ENCODE measurements around the gene DISC1.

Gene DISC1

DNA sequence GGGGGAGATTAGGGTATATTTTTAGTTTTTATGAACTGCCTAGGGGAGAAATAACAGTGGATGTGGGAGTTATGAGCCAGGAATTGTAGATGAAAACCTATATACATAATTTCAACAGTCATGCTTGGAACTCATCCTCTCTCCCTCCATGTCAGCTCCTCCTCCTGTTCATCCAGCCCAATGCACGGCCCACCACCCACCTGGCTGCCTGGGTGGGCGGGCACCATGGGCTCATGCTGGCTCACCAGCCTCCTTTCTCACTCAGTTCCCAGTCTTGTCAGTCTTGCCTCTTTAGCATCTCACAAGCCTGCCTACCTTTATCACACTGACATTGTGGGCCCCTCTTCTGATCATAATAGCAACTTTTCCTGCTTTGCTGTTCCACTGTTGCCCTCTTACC, 336.0 kb downstream of the DISC1 start:
- H2BK12ac ChIP-seq (ENCODE audit: low read length) = no peak overlapping the region
- H2AFZ ChIP-seq (ENCODE audit: low read length) = no peak overlapping the region
- H3K4ac ChIP-seq (ENCODE audit: low read length) = no peak overlapping the region
- no peak overlapping the region for H3K23ac ChIP-seq (ENCODE audit: low read depth, low read length, poor library complexity)
- no peak overlapping the region for H2BK15ac ChIP-seq (ENCODE audit: low read length)
- peaks cover 0 to 10% of the 10 kb centered on the region in 2 donors for H3K9me3 ChIP-seq (replicated peaks in 1 of 2; ENCODE audit: control insufficient read depth in 2 of 2, insufficient read depth in 1 of 2, low read depth in 1 of 2, low read length in 2 of 2)
- H3K36me3 ChIP-seq (replicated peaks in 1 of 2; ENCODE audit: control insufficient read depth in 2 of 2, insufficient read depth in 2 of 2, low read length in 2 of 2) = no peaks in the 10 kb centered on the region
- H3K4me3 ChIP-seq (ENCODE audit: low read length in 2 of 2) = no peak overlapping the region
- H2AK5ac ChIP-seq (ENCODE audit: low read depth, low read length) = no peak overlapping the region
- H2BK120ac ChIP-seq (ENCODE audit: low read depth, low read length) = no peak overlapping the region
- peaks cover 0 to 7% of the 10 kb centered on the region in 2 donors for H3K4me1 ChIP-seq (ENCODE audit: control insufficient read depth in 2 of 2, insufficient read depth in 1 of 2, low read depth in 1 of 2, low read length in 2 of 2)
- H3K27me3 ChIP-seq (ENCODE audit: control insufficient read depth in 3 of 3, insufficient read depth in 3 of 3, low read depth in 1 of 3, low read length in 3 of 3) = no peaks in the 10 kb centered on the region
- H3K79me1 ChIP-seq (ENCODE audit: low read depth, low read length) = no peaks in the 10 kb centered on the region
- WGBS, 2 donors (ENCODE audit: extremely low coverage in 2 of 2, insufficient read length in 2 of 2, insufficient replicate concordance in 1 of 2) = no CpG with 5 or more reads among the region's 2 CpGs
- no peak overlapping the region for H3K4me2 ChIP-seq (ENCODE audit: insufficient read depth, low read length, poor library complexity, severe bottlenecking)
- H3K14ac ChIP-seq (ENCODE audit: low read length) = no peak overlapping the region
- H4K91ac ChIP-seq (ENCODE audit: low read depth, low read length, poor library complexity) = no peak overlapping the region
- DNase-seq (ENCODE audit: low spot score) = no peak
- H4K8ac ChIP-seq (ENCODE audit: low read depth, low read length) = no peak overlapping the region
- H3K18ac ChIP-seq (ENCODE audit: low read length) = peak overlapping the region; percentile 29
- H3K9ac ChIP-seq (ENCODE audit: low read depth, low read length, poor library complexity) = no peak overlapping the region
- no peak overlapping the region for H3K27ac ChIP-seq (replicated peaks; ENCODE audit: low read length)
- no peak overlapping the region for H2BK5ac ChIP-seq (ENCODE audit: low read length)

DNA sequence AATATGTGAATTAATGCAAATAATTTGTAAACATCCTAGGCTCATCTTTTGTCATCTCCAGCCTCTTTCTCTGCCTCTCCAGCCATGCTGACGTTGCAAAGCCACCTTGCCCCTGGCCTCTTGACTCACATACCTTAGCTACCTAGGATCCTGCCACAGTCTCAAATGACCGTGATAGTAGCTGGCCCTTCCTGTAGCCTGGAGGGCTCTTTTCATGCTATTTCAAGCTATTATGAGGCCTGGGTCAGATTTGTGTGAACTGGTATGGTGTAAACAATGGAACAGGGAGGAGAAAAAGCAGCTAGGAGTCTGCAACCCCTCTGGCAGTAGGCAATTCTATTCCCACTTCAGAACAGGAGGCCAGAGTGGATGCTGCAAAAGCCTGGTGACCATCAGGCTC, 337.7 kb downstream of the DISC1 start:
- H3K27ac ChIP-seq (replicated peaks; ENCODE audit: low read length) = no peak overlapping the region
- H2BK12ac ChIP-seq (ENCODE audit: low read length) = no peak overlapping the region
- no peak overlapping the region for H2AFZ ChIP-seq (ENCODE audit: low read length)
- no CpG with 5 or more reads among the region's 2 CpGs for WGBS, 2 donors (ENCODE audit: extremely low coverage in 2 of 2, insufficient read length in 2 of 2, insufficient replicate concordance in 1 of 2)
- H4K91ac ChIP-seq (ENCODE audit: low read depth, low read length, poor library complexity) = no peak overlapping the region
- no peak overlapping the region for H2BK120ac ChIP-seq (ENCODE audit: low read depth, low read length)
- no peaks in the 10 kb centered on the region for H3K27me3 ChIP-seq (ENCODE audit: control insufficient read depth in 3 of 3, insufficient read depth in 3 of 3, low read depth in 1 of 3, low read length in 3 of 3)
- H3K9me3 ChIP-seq (replicated peaks in 1 of 2; ENCODE audit: control insufficient read depth in 2 of 2, insufficient read depth in 1 of 2, low read depth in 1 of 2, low read length in 2 of 2) = peaks cover 0 to 10% of the 10 kb centered on the region in 2 donors
- H3K23ac ChIP-seq (ENCODE audit: low read depth, low read length, poor library complexity) = no peak overlapping the region
- H3K4me3 ChIP-seq (ENCODE audit: low read length in 2 of 2) = no peak overlapping the region
- no peak overlapping the region for H3K14ac ChIP-seq (ENCODE audit: low read length)
- no peak overlapping the region for H4K8ac ChIP-seq (ENCODE audit: low read depth, low read length)
- H3K18ac ChIP-seq (ENCODE audit: low read length) = no peak overlapping the region
- no peak overlapping the region for H2BK5ac ChIP-seq (ENCODE audit: low read length)
- H2AK5ac ChIP-seq (ENCODE audit: low read depth, low read length) = no peak overlapping the region
- no peaks in the 10 kb centered on the region for H3K36me3 ChIP-seq (replicated peaks in 1 of 2; ENCODE audit: control insufficient read depth in 2 of 2, insufficient read depth in 2 of 2, low read length in 2 of 2)
- no peak overlapping the region for H2BK15ac ChIP-seq (ENCODE audit: low read length)
- H3K4me1 ChIP-seq (ENCODE audit: control insufficient read depth in 2 of 2, insufficient read depth in 1 of 2, low read depth in 1 of 2, low read length in 2 of 2) = peaks cover 0 to 4% of the 10 kb centered on the region in 2 donors
- H3K9ac ChIP-seq (ENCODE audit: low read depth, low read length, poor library complexity) = no peak overlapping the region
- H3K4me2 ChIP-seq (ENCODE audit: insufficient read depth, low read length, poor library complexity, severe bottlenecking) = no peak overlapping the region
- H3K79me1 ChIP-seq (ENCODE audit: low read depth, low read length) = no peaks in the 10 kb centered on the region
- no peak overlapping the region for H3K4ac ChIP-seq (ENCODE audit: low read length)
- DNase-seq (ENCODE audit: low spot score) = no peak

DNA sequence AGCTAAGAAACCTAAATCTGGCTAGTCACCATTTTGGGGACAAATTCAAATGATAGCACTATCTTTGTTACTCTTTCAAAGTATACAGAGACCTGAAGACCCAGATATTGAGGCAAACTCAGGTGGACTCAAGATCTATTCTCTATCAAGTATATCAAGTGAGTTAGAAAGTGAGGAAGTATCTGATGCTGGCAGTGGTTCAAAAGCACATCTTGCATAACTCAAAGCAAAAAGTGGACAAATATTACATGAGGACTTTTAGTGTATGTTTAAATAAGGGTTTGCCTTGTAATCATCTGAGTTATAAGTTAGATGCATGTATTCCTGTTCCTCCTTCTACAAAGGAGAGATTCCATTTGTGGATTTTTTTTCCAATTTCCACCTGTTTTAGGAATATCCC, 338.4 kb downstream of the DISC1 start:
- Histone ChIP-seq H3K27ac (replicated peaks; ENCODE audit: low read length) (no peak overlapping the region), H2AK5ac (ENCODE audit: low read depth, low read length) (no peak overlapping the region), H3K14ac (ENCODE audit: low read length) (no peak overlapping the region), H3K27me3 (ENCODE audit: control insufficient read depth in 3 of 3, insufficient read depth in 3 of 3, low read depth in 1 of 3, low read length in 3 of 3) (no peaks in the 10 kb centered on the region), H2BK15ac (ENCODE audit: low read length) (no peak overlapping the region), H3K79me1 (ENCODE audit: low read depth, low read length) (no peaks in the 10 kb centered on the region), H4K8ac (ENCODE audit: low read depth, low read length) (no peak overlapping the region), H2AFZ (ENCODE audit: low read length) (no peak overlapping the region), H3K9ac (ENCODE audit: low read depth, low read length, poor library complexity) (no peak overlapping the region), H3K4me1 (ENCODE audit: control insufficient read depth in 2 of 2, insufficient read depth in 1 of 2, low read depth in 1 of 2, low read length in 2 of 2) (peaks cover 0 to 4% of the 10 kb centered on the region in 2 donors), H3K36me3 (replicated peaks in 1 of 2; ENCODE audit: control insufficient read depth in 2 of 2, insufficient read depth in 2 of 2, low read length in 2 of 2) (no peaks in the 10 kb centered on the region), H3K18ac (ENCODE audit: low read length) (no peak overlapping the region), H3K9me3 (replicated peaks in 1 of 2; ENCODE audit: control insufficient read depth in 2 of 2, insufficient read depth in 1 of 2, low read depth in 1 of 2, low read length in 2 of 2) (peaks cover 0 to 10% of the 10 kb centered on the region in 2 donors), H3K4me3 (ENCODE audit: low read length in 2 of 2) (no peak overlapping the region), H2BK120ac (ENCODE audit: low read depth, low read length) (no peak overlapping the region), H4K91ac (ENCODE audit: low read depth, low read length, poor library complexity) (no peak overlapping the region), H2BK12ac (ENCODE audit: low read length) (no peak overlapping the region), H3K23ac (ENCODE audit: low read depth, low read length, poor library complexity) (no peak overlapping the region), H2BK5ac (ENCODE audit: low read length) (no peak overlapping the region), H3K4me2 (ENCODE audit: insufficient read depth, low read length, poor library complexity, severe bottlenecking) (no peak overlapping the region), H3K4ac (ENCODE audit: low read length) (no peak overlapping the region)
- DNase-seq (ENCODE audit: low spot score) = no peak

DNA sequence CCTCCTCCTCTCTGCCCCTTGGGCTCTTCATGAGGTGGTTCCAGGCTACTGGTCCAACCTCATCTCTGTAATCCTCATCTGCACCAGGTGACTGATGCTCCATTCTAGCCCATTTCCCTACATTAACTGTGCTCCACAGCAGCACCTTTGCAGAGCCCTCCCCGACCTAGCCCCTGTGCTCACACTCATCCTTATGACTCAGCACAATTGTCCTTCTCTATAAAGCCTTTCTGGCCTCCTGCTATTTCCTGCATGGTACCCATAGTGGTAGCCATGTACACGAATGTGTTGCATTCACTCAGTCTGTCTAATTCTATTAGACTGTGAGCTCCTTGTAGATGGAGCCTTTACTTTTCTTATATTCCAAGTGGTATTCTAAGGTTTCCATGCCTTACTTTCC, 339.0 kb downstream of the DISC1 start:
- peaks cover 0 to 10% of the 10 kb centered on the region in 2 donors for H3K9me3 ChIP-seq (replicated peaks in 1 of 2; ENCODE audit: control insufficient read depth in 2 of 2, insufficient read depth in 1 of 2, low read depth in 1 of 2, low read length in 2 of 2)
- no peak overlapping the region for H2BK5ac ChIP-seq (ENCODE audit: low read length)
- peaks cover 0 to 4% of the 10 kb centered on the region in 2 donors for H3K4me1 ChIP-seq (ENCODE audit: control insufficient read depth in 2 of 2, insufficient read depth in 1 of 2, low read depth in 1 of 2, low read length in 2 of 2)

More for the DNA sequence above, 339.0 kb downstream of the DISC1 start:
- H4K8ac ChIP-seq (ENCODE audit: low read depth, low read length) = no peak overlapping the region
- H3K27me3 ChIP-seq (ENCODE audit: control insufficient read depth in 3 of 3, insufficient read depth in 3 of 3, low read depth in 1 of 3, low read length in 3 of 3) = no peaks in the 10 kb centered on the region
- no peak overlapping the region for H4K91ac ChIP-seq (ENCODE audit: low read depth, low read length, poor library complexity)
- no peak overlapping the region for H3K9ac ChIP-seq (ENCODE audit: low read depth, low read length, poor library complexity)
- H3K4me3 ChIP-seq (ENCODE audit: low read length in 2 of 2) = no peak overlapping the region
- no peak overlapping the region for H3K4me2 ChIP-seq (ENCODE audit: insufficient read depth, low read length, poor library complexity, severe bottlenecking)
- H2AK5ac ChIP-seq (ENCODE audit: low read depth, low read length) = no peak overlapping the region
- no peak overlapping the region for H2BK120ac ChIP-seq (ENCODE audit: low read depth, low read length)
- DNase-seq (ENCODE audit: low spot score) = no peak
- H3K79me1 ChIP-seq (ENCODE audit: low read depth, low read length) = no peaks in the 10 kb centered on the region
- H2BK12ac ChIP-seq (ENCODE audit: low read length) = no peak overlapping the region
- H2BK15ac ChIP-seq (ENCODE audit: low read length) = no peak overlapping the region
- no peak overlapping the region for H3K27ac ChIP-seq (replicated peaks; ENCODE audit: low read length)
- no peak overlapping the region for H2AFZ ChIP-seq (ENCODE audit: low read length)
- no peak overlapping the region for H3K18ac ChIP-seq (ENCODE audit: low read length)
- no CpG with 5 or more reads among the region's 2 CpGs for WGBS, 2 donors (ENCODE audit: extremely low coverage in 2 of 2, insufficient read length in 2 of 2, insufficient replicate concordance in 1 of 2)
- H3K4ac ChIP-seq (ENCODE audit: low read length) = no peak overlapping the region
- H3K14ac ChIP-seq (ENCODE audit: low read length) = no peak overlapping the region
- H3K23ac ChIP-seq (ENCODE audit: low read depth, low read length, poor library complexity) = no peak overlapping the region
- no peaks in the 10 kb centered on the region for H3K36me3 ChIP-seq (replicated peaks in 1 of 2; ENCODE audit: control insufficient read depth in 2 of 2, insufficient read depth in 2 of 2, low read length in 2 of 2)

Data from neuronal stem cell (in vitro differentiated cells).